H1 (cell line): ENCODE results near the gene CES3. TPM values are rescaled to one million over a fixed set of nuclear protein-coding genes. Genes with fewer than 3 reads are reported as not detected.

ENCODE experiments used
- CTCF ChIA-PET: fragments of 300-600 bp; sonication (Branson Sonifier 250); formaldehyde crosslinking; loops from one replicate; lab custom pipeline; 2021; ENCODE audit not compliant: partially characterized antibody; lab: Charles Lee
- POLR2A ChIA-PET: fragments of 300-600 bp; sonication (Branson Sonifier 250); formaldehyde crosslinking; loops from one replicate; lab custom pipeline; 2021; ENCODE audit warnings: inconsistent platforms; ENCODE audit not compliant: partially characterized antibody; lab: Charles Lee
- DNase-seq, 2 experiments: peaks; one replicate each; pipeline versions ENCODE4 v3.0.0 to v3.0.0-alpha.2; 2010 to 2022; ENCODE audit warnings: low spot score in 2 of 2, low read depth in 1 of 2, mixed read lengths in 1 of 2
- FAIRE-seq: peaks from 2 replicates; lab custom pipeline; 2011; peaks lifted over from hg19 to GRCh38; lab: Jason Lieb, UNC
- H2AFZ ChIP-seq: 2 replicates; pipeline ENCODE4 v1.8.1; 2012; ENCODE audit warnings: low read length, inconsistent platforms
- H2AK5ac ChIP-seq: 2 replicates; pipeline ENCODE4 v1.6.1; 2013; ENCODE audit warnings: low read depth, low read length
- H2BK120ac ChIP-seq: replicated peaks from 2 replicates; pipeline ENCODE3; 2013; ENCODE audit warnings: low read depth, low read length, inconsistent platforms
- H2BK12ac ChIP-seq: 2 replicates; pipeline ENCODE4 v1.6.1; 2013; ENCODE audit warnings: low read depth, low read length
- H2BK15ac ChIP-seq: 2 replicates; pipeline ENCODE4 v1.6.1; 2013; ENCODE audit warnings: low read length
- H2BK20ac ChIP-seq: 2 replicates; pipeline ENCODE4 v1.6.1; 2013; ENCODE audit warnings: low read length
- H2BK5ac ChIP-seq: 2 replicates; pipeline ENCODE4 v1.6.1; 2013; ENCODE audit warnings: low read depth, low read length
- H3K14ac ChIP-seq: 2 replicates; pipeline ENCODE4 v1.6.1; 2013; ENCODE audit warnings: inconsistent platforms; ENCODE audit not compliant: insufficient read length
- H3K18ac ChIP-seq: 2 replicates; pipeline ENCODE4 v1.6.1; 2013; ENCODE audit warnings: low read length; ENCODE audit errors: extremely low read depth
- H3K23ac ChIP-seq: 2 replicates; pipeline ENCODE4 v1.6.1; 2013; ENCODE audit warnings: inconsistent platforms; ENCODE audit not compliant: insufficient read length
- H3K23me2 ChIP-seq: 2 replicates; pipeline ENCODE4 v1.6.1; 2013; ENCODE audit warnings: low read depth, low read length
- H3K27ac ChIP-seq: 2 replicates; pipeline ENCODE4 v1.6.1; 2011; ENCODE audit warnings: low read depth, low read length, inconsistent platforms
- H3K27me3 ChIP-seq, 4 experiments: replicated peaks in 1 of 4; 1 replicate in 1 of 4; 2 replicates in 3 of 4; pipeline versions ENCODE4 v1.6.1 to v1.8.1; 2011 to 2013; ENCODE audit warnings: low read length in 3 of 4, mild to moderate bottlenecking in 3 of 4, inconsistent platforms in 2 of 4, mixed read lengths in 2 of 4, moderate library complexity in 1 of 4; ENCODE audit not compliant: control insufficient read depth in 3 of 4, insufficient read depth in 3 of 4; ENCODE audit errors: extremely low read depth in 1 of 4
- H3K36me3 ChIP-seq, 4 experiments: 2 replicates each; pipeline versions ENCODE4 v1.6.1 to v1.8.1; 2011 to 2013; ENCODE audit warnings: mild to moderate bottlenecking in 4 of 4, low read length in 3 of 4, moderate library complexity in 2 of 4, control low read depth in 1 of 4, inconsistent platforms in 1 of 4; ENCODE audit not compliant: insufficient read depth in 4 of 4, control insufficient read depth in 2 of 4
- H3K4ac ChIP-seq: replicated peaks from 2 replicates; pipeline ENCODE3; 2013; ENCODE audit warnings: low read length, low read depth, mixed read lengths, inconsistent platforms; ENCODE audit not compliant: insufficient read length
- H3K4me1 ChIP-seq, 4 experiments: replicated peaks in 1 of 4; 1 replicate in 1 of 4; 2 replicates in 3 of 4; pipeline versions ENCODE4 v1.6.1 to v1.8.1; 2011 to 2013; ENCODE audit warnings: low read length in 3 of 4, inconsistent platforms in 2 of 4, mixed read lengths in 1 of 4; ENCODE audit not compliant: insufficient read depth in 4 of 4, control insufficient read depth in 3 of 4
- H3K4me2 ChIP-seq, 2 experiments: 2 replicates each; pipeline versions ENCODE4 v1.6.1 to v1.8.1; 2011 to 2013; ENCODE audit warnings: low read depth in 2 of 2, low read length in 2 of 2, control low read depth in 1 of 2, inconsistent platforms in 1 of 2, mild to moderate bottlenecking in 1 of 2; ENCODE audit not compliant: insufficient read depth in 1 of 2
- H3K4me3 ChIP-seq, 4 experiments: fragments of 200-600, 300-600 bp in 1 of 4; sonication (generic), shearing (Covaris generic), sonication (Bioruptor Twin) in 1 of 4; 2 replicates each; pipeline versions ENCODE4 v1.5.1 to v1.8.1; 2011 to 2016; ENCODE audit warnings: low read length in 4 of 4, low read depth in 3 of 4, control low read depth in 2 of 4, inconsistent platforms in 2 of 4, mild to moderate bottlenecking in 2 of 4, mixed read lengths in 1 of 4, moderate library complexity in 1 of 4; ENCODE audit not compliant: insufficient read depth in 2 of 4; ENCODE audit errors: extremely low read depth in 1 of 4
- H3K56ac ChIP-seq: replicated peaks from 2 replicates; pipeline ENCODE3; 2013; ENCODE audit warnings: low read depth, mild to moderate bottlenecking, mixed read lengths, low read length, inconsistent platforms; ENCODE audit not compliant: insufficient read length
- H3K79me1 ChIP-seq: 2 replicates; pipeline ENCODE4 v1.6.1; 2013; ENCODE audit warnings: low read depth, low read length, control low read depth
- H3K79me2 ChIP-seq, 2 experiments: 2 replicates each; pipeline versions ENCODE4 v1.6.1 to v1.8.1; 2012 to 2013; ENCODE audit warnings: low read length in 2 of 2, mild to moderate bottlenecking in 2 of 2, inconsistent platforms in 1 of 2; ENCODE audit not compliant: insufficient read depth in 2 of 2, control insufficient read depth in 1 of 2
- H3K9ac ChIP-seq, 4 experiments: replicated peaks in 1 of 4; 1 replicate in 1 of 4; 2 replicates in 3 of 4; pipeline versions ENCODE4 v1.6.1 to v1.8.1; 2011 to 2013; ENCODE audit warnings: low read depth in 3 of 4, low read length in 3 of 4, control low read depth in 2 of 4, mild to moderate bottlenecking in 2 of 4, moderate library complexity in 2 of 4, inconsistent platforms in 1 of 4; ENCODE audit errors: extremely low read depth in 1 of 4
- H3K9me3 ChIP-seq, 2 experiments: 2 replicates each; pipeline versions ENCODE4 v1.6.1 to v1.8.1; 2012 to 2013; ENCODE audit warnings: mild to moderate bottlenecking in 2 of 2, moderate library complexity in 2 of 2, control low read depth in 1 of 2, inconsistent platforms in 1 of 2, low read depth in 1 of 2, low read length in 1 of 2, mixed read lengths in 1 of 2; ENCODE audit not compliant: insufficient read depth in 2 of 2
- H4K20me1 ChIP-seq, 2 experiments: replicated peaks in 1 of 2; 2 replicates each; pipeline versions ENCODE3 to v1.8.1; 2011 to 2013; ENCODE audit warnings: inconsistent platforms in 2 of 2, low read length in 2 of 2, mild to moderate bottlenecking in 1 of 2; ENCODE audit not compliant: insufficient read depth in 2 of 2, control insufficient read depth in 1 of 2
- H4K5ac ChIP-seq: 2 replicates; pipeline ENCODE4 v1.6.1; 2013; ENCODE audit warnings: low read length, low read depth, mixed read lengths, inconsistent platforms; ENCODE audit not compliant: insufficient read length
- H4K8ac ChIP-seq: 2 replicates; pipeline ENCODE4 v1.8.0; 2013; ENCODE audit warnings: mild to moderate bottlenecking, moderate library complexity, low read length, inconsistent platforms; ENCODE audit not compliant: insufficient read depth; ENCODE audit errors: extremely low read depth
- H4K91ac ChIP-seq: replicated peaks from 2 replicates; pipeline ENCODE3; 2013; ENCODE audit warnings: low read length, mixed read lengths, inconsistent platforms; ENCODE audit not compliant: insufficient read length
- CBX5 ChIP-seq: fragments of 300-800, 300-1000 bp; sonication (generic); IDR thresholded peaks from 2 replicates; pipeline ENCODE4 v1.7.1; 2016; ENCODE audit warnings: antibody characterized with exemption, low read length, low read depth
- CEBPB ChIP-seq: IDR thresholded peaks from 2 replicates; pipeline ENCODE4 v1.6.1; 2012; ENCODE audit warnings: low read depth, low read length
- PHF8 ChIP-seq: fragments of 200-600 bp; sonication (generic); conservative IDR thresholded peaks from 2 replicates; pipeline ENCODE4 v1.7.1; 2012; ENCODE audit warnings: low read depth, mild to moderate bottlenecking, inconsistent platforms, low read length, moderate library complexity
- POLR2A ChIP-seq, 2 experiments: IDR thresholded peaks; 1 replicate in 1 of 2; 2 replicates in 1 of 2; pipeline ENCODE4 v1.6.1; 2011; ENCODE audit warnings: low read depth in 2 of 2, low read length in 2 of 2, mild to moderate bottlenecking in 2 of 2; ENCODE audit errors: control extremely low read depth in 1 of 2
- RFX5 ChIP-seq: IDR thresholded peaks from 2 replicates; pipeline ENCODE4 v1.6.1; 2011; ENCODE audit warnings: low read depth, low read length, improper control_type of control experiment, borderline replicate concordance
- SIRT6 ChIP-seq: IDR thresholded peaks from one replicate; pipeline ENCODE4 v1.7.1; 2012; ENCODE audit warnings: low read length, inconsistent platforms
- SIX5 ChIP-seq: IDR thresholded peaks from 2 replicates; pipeline ENCODE4 v1.6.1; 2011; ENCODE audit warnings: mild to moderate bottlenecking, low read depth, low read length
- TCF12 ChIP-seq: IDR thresholded peaks from 2 replicates; pipeline ENCODE4 v1.6.1; 2011; ENCODE audit warnings: low read depth, mild to moderate bottlenecking, low read length
- USF2 ChIP-seq: IDR thresholded peaks from 2 replicates; pipeline ENCODE4 v1.6.1; 2011; ENCODE audit warnings: low read length, improper control_type of control experiment
- WGBS, 2 experiments: shearing (Covaris generic) in 1 of 2; methylation state at CpG; one replicate each; pipeline versions ENCODE4 v1.1.6 to v1.1.7; 2013 to 2015; ENCODE audit warnings: low lambda C conversion rate in 2 of 2, mixed read lengths in 2 of 2, inconsistent platforms in 1 of 2, low coverage in 1 of 2, missing lambda C conversion rate in 1 of 2; ENCODE audit not compliant: insufficient replicate concordance in 2 of 2, insufficient coverage in 1 of 2, insufficient read length in 1 of 2; ENCODE audit errors: extremely low coverage in 1 of 2, missing lambda C conversion rate in 1 of 2; 5-methylcytosine and 5-hydroxymethylcytosine counted together
- polyA plus RNA-seq, 7 experiments: library from polyadenylated mRNA; depleted of rRNA in 3 of 7; stranded (reverse) in 5 of 7; unstranded in 2 of 7; fragments of >200 nt in 5 of 7; fragments of 200-250 nt in 2 of 7; gene quantifications; 1 replicate in 5 of 7; 2 replicates in 1 of 7; 4 replicates in 1 of 7; pipeline versions ENCODE4 v1.2.1 to v1.2.3, GENCODE V29; 2011 to 2013; ENCODE audit warnings: missing spikeins in 2 of 7, mixed read lengths in 2 of 7
- total RNA-seq: library from RNA; stranded (reverse); fragmentation: NEBNext Ultra II Directional; extraction: Animal tissue kit (Norgen Biotek cat#: 25700); gene quantifications from 2 replicates; pipeline ENCODE4 v1.2.1, GENCODE V29; 2021

Gene CES3
- total and polyA plus RNA-seq, 2 of the 8 experiments (the other 6 are each of a cell fraction or from before 2014, with no cell fraction given), result 1.6 to 2.2 TPM

GRCh38 chr16:66924527-66925321 lies 36.3 kb upstream of the CES3 start:
- WGBS, 2 experiments, result 11% methylated on average over 53 of the region's 72 CpGs; no CpG with 5 or more reads in 1 of the 2 experiments
- H2BK15ac ChIP-seq, result no peak overlapping the region; the same call in 1 of the 2 replicates
- no peak overlapping the region for H2BK12ac ChIP-seq
- peaks cover 14 to 45% (median 37%) of the 10 kb centered on the region in 4 experiments; a peak in 6 of 7 replicates for H3K27me3 ChIP-seq
- H3K27ac ChIP-seq, result no peak overlapping the region
- peak overlapping the region; percentile 28 to 67 (median 40) for H3K4me3 ChIP-seq
- H3K4ac ChIP-seq, result no peak overlapping the region
- no peak overlapping the region for H3K9ac ChIP-seq
- no peaks in the 10 kb centered on the region for H3K36me3 ChIP-seq
- H3K23ac ChIP-seq, result no peak overlapping the region
- no peak overlapping the region for H3K14ac ChIP-seq
- H2BK20ac ChIP-seq, result no peak overlapping the region
- H3K9me3 ChIP-seq, result no peaks in the 10 kb centered on the region
- ChIA-PET CTCF (interaction anchor here (0.7 to 27.5 kb wide), 6 partner anchors 21 to 274 kb away, joined by 3 to 1009 read pairs (median 4); partner anchors contain the start of genes CDH16 and PDP2), POLR2A (interaction anchor here (1.4 kb wide), 1 partner anchor 13 kb away, joined by 5 read pairs; no protein-coding TSS in a partner anchor)
- H3K23me2 ChIP-seq, result peaks cover 4% of the 10 kb centered on the region; the same call in 1 of the 2 replicates
- H4K5ac ChIP-seq, result no peak overlapping the region
- no peak overlapping the region for H3K56ac ChIP-seq
- DNase-seq, result peak in 1 of 2 experiments; percentile 88
- peaks cover 2% of the 10 kb centered on the region; the same call in 1 of the 2 replicates for H3K79me1 ChIP-seq
- H2AK5ac ChIP-seq, result no peak overlapping the region
- H3K4me2 ChIP-seq, result peak overlapping the region; percentile 40 to 89
- no peak overlapping the region for H2BK120ac ChIP-seq
- no peak for FAIRE-seq
- H4K8ac ChIP-seq, result peak overlapping the region; percentile 22; the same call in 1 of the 2 replicates
- H3K4me1 ChIP-seq, result peaks cover 0 to 8% (median under 1%) of the 10 kb centered on the region in 4 experiments; a peak in 4 of 7 replicates
- no peak overlapping the region for H4K91ac ChIP-seq
- H3K18ac ChIP-seq, result no peak overlapping the region
- no peak overlapping the region for H2BK5ac ChIP-seq
- H2AFZ ChIP-seq, result no peak overlapping the region
- H3K79me2 ChIP-seq, result no peaks in the 10 kb centered on the region
- no peaks in the 10 kb centered on the region for H4K20me1 ChIP-seq
- no peak for TF ChIP-seq POLR2A (IDR thresholded peaks at IDR 0.05; ENCODE audit: control extremely low read depth in 1 of 2, low read depth in 2 of 2, low read length in 2 of 2)
- no peak for TF ChIP-seq SIRT6
- no peak for TF ChIP-seq CBX5
- TF ChIP-seq SIX5, result no peak
- no peak for TF ChIP-seq USF2
- no peak for TF ChIP-seq TCF12
- TF ChIP-seq CEBPB, result no peak
- no peak for TF ChIP-seq PHF8
- no peak for TF ChIP-seq RFX5
